ENCODE measurements around the gene SOX10.

DNA sequence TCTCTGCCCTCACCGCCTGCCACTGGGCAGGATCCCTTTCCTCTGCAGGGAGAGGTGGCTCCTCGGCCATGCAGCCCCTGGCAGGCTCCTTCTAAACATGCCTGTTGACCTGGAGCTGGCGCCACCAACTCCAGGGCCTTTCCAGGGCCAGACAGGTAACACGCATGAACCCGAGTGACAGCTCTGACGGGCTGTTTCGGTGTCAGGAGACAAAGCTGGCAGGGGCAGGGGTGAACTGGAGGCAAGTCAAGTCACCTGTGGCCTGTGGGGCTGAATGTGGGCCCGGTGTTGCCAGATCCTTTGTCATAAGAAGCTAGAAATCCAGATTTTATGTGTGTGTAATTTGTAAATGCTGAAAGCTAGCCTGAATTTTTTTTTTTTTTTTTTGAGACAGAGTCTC is 42.2 kb downstream of the SOX10 start:
- TF ChIP-seq, protein P1, sequence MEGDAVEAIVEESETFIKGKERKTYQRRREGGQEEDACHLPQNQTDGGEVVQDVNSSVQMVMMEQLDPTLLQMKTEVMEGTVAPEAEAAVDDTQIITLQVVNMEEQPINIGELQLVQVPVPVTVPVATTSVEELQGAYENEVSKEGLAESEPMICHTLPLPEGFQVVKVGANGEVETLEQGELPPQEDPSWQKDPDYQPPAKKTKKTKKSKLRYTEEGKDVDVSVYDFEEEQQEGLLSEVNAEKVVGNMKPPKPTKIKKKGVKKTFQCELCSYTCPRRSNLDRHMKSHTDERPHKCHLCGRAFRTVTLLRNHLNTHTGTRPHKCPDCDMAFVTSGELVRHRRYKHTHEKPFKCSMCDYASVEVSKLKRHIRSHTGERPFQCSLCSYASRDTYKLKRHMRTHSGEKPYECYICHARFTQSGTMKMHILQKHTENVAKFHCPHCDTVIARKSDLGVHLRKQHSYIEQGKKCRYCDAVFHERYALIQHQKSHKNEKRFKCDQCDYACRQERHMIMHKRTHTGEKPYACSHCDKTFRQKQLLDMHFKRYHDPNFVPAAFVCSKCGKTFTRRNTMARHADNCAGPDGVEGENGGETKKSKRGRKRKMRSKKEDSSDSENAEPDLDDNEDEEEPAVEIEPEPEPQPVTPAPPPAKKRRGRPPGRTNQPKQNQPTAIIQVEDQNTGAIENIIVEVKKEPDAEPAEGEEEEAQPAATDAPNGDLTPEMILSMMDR (IDR thresholded peaks at IDR 0.05 in 2 of 3, conservative IDR thresholded peaks at IDR 0.05 in 1 of 3; ENCODE audit: borderline replicate concordance in 1 of 3, insufficient read depth in 1 of 3, low read depth in 2 of 3, low read length in 2 of 3), result no peak
- TF ChIP-seq SIN3A (IDR thresholded peaks at IDR 0.05; ENCODE audit: low read depth) (no peak), SRF (IDR thresholded peaks at IDR 0.05; ENCODE audit: low read depth) (no peak), POLR2A (IDR thresholded peaks at IDR 0.05; ENCODE audit: borderline replicate concordance, extremely low read depth, insufficient read depth, insufficient read length) (no peak), EZH2phosphoT487 (IDR thresholded peaks at IDR 0.05; ENCODE audit: borderline replicate concordance) (no peak), YY1 (IDR thresholded peaks at IDR 0.05; ENCODE audit: extremely low read depth, insufficient replicate concordance, low read depth, low read length) (no peak), EZH2 (IDR thresholded peaks at IDR 0.05) (no peak), TCF7L2 (IDR thresholded peaks at IDR 0.05; ENCODE audit: borderline replicate concordance, extremely low read depth, insufficient read depth, insufficient read length) (no peak), JUND (IDR thresholded peaks at IDR 0.05) (no peak), RAD21 (IDR thresholded peaks at IDR 0.05; ENCODE audit: low read depth) (no peak)
- TF ChIP-seq, protein P2, sequence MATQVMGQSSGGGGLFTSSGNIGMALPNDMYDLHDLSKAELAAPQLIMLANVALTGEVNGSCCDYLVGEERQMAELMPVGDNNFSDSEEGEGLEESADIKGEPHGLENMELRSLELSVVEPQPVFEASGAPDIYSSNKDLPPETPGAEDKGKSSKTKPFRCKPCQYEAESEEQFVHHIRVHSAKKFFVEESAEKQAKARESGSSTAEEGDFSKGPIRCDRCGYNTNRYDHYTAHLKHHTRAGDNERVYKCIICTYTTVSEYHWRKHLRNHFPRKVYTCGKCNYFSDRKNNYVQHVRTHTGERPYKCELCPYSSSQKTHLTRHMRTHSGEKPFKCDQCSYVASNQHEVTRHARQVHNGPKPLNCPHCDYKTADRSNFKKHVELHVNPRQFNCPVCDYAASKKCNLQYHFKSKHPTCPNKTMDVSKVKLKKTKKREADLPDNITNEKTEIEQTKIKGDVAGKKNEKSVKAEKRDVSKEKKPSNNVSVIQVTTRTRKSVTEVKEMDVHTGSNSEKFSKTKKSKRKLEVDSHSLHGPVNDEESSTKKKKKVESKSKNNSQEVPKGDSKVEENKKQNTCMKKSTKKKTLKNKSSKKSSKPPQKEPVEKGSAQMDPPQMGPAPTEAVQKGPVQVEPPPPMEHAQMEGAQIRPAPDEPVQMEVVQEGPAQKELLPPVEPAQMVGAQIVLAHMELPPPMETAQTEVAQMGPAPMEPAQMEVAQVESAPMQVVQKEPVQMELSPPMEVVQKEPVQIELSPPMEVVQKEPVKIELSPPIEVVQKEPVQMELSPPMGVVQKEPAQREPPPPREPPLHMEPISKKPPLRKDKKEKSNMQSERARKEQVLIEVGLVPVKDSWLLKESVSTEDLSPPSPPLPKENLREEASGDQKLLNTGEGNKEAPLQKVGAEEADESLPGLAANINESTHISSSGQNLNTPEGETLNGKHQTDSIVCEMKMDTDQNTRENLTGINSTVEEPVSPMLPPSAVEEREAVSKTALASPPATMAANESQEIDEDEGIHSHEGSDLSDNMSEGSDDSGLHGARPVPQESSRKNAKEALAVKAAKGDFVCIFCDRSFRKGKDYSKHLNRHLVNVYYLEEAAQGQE (IDR thresholded peaks at IDR 0.05; ENCODE audit: low read depth), result no peak
